ENCODE data around the gene SORCS3. TPM values are rescaled to one million over a fixed set of nuclear protein-coding genes. Genes with fewer than 3 reads are reported as not detected.

Gene SORCS3
- total RNA-seq (under 1 TPM in 1 of 2 donors, not detected in 1; 0.93 TPM), polyA plus RNA-seq (not detected)

DNA sequence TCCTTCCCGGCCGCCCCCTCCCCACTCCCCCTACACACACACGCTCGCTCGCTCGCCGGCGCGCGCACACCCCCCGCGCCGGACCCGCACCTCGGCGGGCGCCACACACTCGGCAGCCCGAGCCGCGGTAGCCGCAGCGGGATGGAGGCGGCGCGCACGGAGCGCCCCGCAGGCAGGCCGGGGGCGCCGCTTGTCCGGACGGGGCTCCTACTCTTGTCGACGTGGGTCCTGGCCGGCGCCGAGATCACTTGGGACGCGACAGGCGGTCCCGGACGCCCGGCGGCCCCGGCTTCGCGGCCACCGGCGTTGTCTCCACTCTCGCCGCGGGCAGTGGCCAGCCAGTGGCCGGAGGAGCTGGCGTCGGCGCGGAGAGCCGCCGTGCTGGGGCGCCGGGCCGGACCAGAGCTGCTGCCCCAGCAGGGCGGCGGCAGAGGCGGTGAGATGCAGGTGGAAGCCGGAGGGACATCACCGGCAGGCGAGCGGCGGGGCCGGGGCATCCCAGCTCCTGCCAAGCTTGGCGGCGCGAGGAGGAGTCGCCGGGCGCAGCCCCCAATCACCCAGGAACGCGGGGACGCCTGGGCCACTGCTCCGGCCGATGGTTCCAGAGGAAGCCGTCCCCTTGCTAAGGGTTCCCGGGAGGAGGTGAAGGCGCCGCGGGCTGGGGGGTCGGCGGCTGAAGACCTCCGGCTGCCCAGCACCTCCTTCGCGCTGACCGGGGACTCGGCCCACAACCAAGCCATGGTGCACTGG, at the start of gene SORCS3:
TSS of gene SORCS3 (plus strand) at position 104 of the 750 bp plus-strand sequence.
- TF ChIP-seq RAD21 (IDR thresholded peaks at IDR 0.05) = no peak
- TF ChIP-seq, protein P1, sequence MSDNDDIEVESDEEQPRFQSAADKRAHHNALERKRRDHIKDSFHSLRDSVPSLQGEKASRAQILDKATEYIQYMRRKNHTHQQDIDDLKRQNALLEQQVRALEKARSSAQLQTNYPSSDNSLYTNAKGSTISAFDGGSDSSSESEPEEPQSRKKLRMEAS (IDR thresholded peaks at IDR 0.05) = no peak
- no peak for TF ChIP-seq FOXA2 (IDR thresholded peaks at IDR 0.05)
- H3K36me3 ChIP-seq (ENCODE audit: control insufficient read depth in 4 of 4, insufficient read depth in 3 of 4, low read depth in 1 of 4, low read length in 3 of 4) = no peaks in the 10 kb centered on the region
- WGBS = 3% methylated on average over 96 of the region's 96 CpGs
- no peak for DNase-seq (ENCODE audit: low spot score)
- H3K27ac ChIP-seq (ENCODE audit: low read depth in 1 of 2, low read length in 2 of 2) = no peak within 1 kb of the TSS
- no peak within 1 kb of the TSS for H3K9ac ChIP-seq (ENCODE audit: low read depth in 1 of 2, low read length in 2 of 2)
- peaks cover 2 to 27% (median 13%) of the 10 kb centered on the region in 4 donors for H3K27me3 ChIP-seq (ENCODE audit: control insufficient read depth in 4 of 4, insufficient read depth in 4 of 4, low read length in 3 of 4)
- peaks cover 8 to 32% (median 12%) of the 10 kb centered on the region in 4 donors for H3K4me1 ChIP-seq (ENCODE audit: control insufficient read depth in 4 of 4, insufficient read depth in 4 of 4, low read length in 3 of 4)
- no peaks in the 10 kb centered on the region for H3K9me3 ChIP-seq (ENCODE audit: control insufficient read depth in 4 of 4, low read length in 3 of 4)
- H3K4me3 ChIP-seq (ENCODE audit: low read depth in 1 of 3, low read length in 3 of 3) = peak within 1 kb of the TSS in 1 of 3 donors; percentile 33

DNA sequence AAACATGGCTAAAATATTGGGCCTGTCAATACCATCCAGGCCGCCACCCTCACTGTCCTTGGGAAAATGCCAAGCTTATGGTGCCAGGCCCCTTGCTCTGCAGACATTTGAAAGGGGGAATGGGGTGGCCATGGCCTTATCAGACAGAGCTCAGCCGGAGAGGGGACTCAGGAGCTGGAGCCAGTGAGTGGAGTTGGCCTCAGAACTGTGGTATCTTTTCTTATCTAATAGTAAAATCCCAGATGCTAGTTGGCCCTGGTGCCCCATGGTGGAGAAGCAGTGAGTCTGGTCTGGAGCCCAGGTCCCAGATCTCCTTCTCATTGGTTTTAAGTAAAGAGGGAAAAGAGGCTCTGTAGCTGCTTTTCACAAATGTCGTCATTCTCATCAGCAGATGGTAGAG, 49.6 kb upstream of the SORCS3 start:
- 86% methylated on average over 3 of the region's 3 CpGs for WGBS

DNA sequence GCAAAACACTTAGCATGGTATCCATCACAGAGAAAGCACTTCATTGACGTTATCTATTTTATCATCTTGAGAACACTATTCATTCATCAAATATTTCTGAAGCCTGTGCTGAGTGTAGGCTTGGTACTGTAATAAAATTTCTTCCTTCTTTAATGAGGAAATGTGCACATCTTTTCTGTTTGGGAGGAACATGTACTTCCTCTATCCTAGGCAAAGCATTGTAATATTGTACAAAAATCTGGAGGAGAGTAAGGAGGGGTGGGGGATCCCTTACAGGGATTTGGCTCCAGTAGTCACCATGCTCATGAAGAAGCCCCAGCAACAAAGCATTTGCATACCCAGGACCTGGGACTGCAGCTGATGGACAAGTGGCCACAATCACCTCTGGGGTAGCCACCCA, 39.9 kb upstream of the SORCS3 start:
- TF ChIP-seq, protein P1 (IDR thresholded peaks at IDR 0.05) = no peak
- 51% methylated on average over 1 of the region's 1 CpG for WGBS
- H3K4me1 ChIP-seq (ENCODE audit: control insufficient read depth in 4 of 4, insufficient read depth in 4 of 4, low read length in 3 of 4) = no peaks in the 10 kb centered on the region

More for the DNA sequence above, 49.6 kb upstream of the SORCS3 start:
- H3K27me3 ChIP-seq (ENCODE audit: control insufficient read depth in 4 of 4, insufficient read depth in 4 of 4, low read length in 3 of 4) = no peaks in the 10 kb centered on the region
- H3K27ac ChIP-seq (ENCODE audit: low read depth in 1 of 2, low read length in 2 of 2) = no peak overlapping the region
- H3K9ac ChIP-seq (ENCODE audit: low read depth in 1 of 2, low read length in 2 of 2) = no peak overlapping the region
- DNase-seq (ENCODE audit: low spot score) = no peak
- H3K36me3 ChIP-seq (ENCODE audit: control insufficient read depth in 4 of 4, insufficient read depth in 3 of 4, low read depth in 1 of 4, low read length in 3 of 4) = no peaks in the 10 kb centered on the region
- TF ChIP-seq, protein P2, sequence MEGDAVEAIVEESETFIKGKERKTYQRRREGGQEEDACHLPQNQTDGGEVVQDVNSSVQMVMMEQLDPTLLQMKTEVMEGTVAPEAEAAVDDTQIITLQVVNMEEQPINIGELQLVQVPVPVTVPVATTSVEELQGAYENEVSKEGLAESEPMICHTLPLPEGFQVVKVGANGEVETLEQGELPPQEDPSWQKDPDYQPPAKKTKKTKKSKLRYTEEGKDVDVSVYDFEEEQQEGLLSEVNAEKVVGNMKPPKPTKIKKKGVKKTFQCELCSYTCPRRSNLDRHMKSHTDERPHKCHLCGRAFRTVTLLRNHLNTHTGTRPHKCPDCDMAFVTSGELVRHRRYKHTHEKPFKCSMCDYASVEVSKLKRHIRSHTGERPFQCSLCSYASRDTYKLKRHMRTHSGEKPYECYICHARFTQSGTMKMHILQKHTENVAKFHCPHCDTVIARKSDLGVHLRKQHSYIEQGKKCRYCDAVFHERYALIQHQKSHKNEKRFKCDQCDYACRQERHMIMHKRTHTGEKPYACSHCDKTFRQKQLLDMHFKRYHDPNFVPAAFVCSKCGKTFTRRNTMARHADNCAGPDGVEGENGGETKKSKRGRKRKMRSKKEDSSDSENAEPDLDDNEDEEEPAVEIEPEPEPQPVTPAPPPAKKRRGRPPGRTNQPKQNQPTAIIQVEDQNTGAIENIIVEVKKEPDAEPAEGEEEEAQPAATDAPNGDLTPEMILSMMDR (IDR thresholded peaks at IDR 0.05; ENCODE audit: low read depth, low read length, missing input control) = no peak
- TF ChIP-seq, protein P3, sequence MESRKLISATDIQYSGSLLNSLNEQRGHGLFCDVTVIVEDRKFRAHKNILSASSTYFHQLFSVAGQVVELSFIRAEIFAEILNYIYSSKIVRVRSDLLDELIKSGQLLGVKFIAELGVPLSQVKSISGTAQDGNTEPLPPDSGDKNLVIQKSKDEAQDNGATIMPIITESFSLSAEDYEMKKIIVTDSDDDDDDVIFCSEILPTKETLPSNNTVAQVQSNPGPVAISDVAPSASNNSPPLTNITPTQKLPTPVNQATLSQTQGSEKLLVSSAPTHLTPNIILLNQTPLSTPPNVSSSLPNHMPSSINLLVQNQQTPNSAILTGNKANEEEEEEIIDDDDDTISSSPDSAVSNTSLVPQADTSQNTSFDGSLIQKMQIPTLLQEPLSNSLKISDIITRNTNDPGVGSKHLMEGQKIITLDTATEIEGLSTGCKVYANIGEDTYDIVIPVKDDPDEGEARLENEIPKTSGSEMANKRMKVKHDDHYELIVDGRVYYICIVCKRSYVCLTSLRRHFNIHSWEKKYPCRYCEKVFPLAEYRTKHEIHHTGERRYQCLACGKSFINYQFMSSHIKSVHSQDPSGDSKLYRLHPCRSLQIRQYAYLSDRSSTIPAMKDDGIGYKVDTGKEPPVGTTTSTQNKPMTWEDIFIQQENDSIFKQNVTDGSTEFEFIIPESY (IDR thresholded peaks at IDR 0.05) = no peak
- no peak for TF ChIP-seq RAD21 (IDR thresholded peaks at IDR 0.05)
- TF ChIP-seq RXRA (IDR thresholded peaks at IDR 0.05) = no peak
- TF ChIP-seq YY1 (IDR thresholded peaks at IDR 0.05) = no peak
- TF ChIP-seq HNF4A (conservative IDR thresholded peaks at IDR 0.05) = no peak
- TF ChIP-seq FOXA1 (IDR thresholded peaks at IDR 0.05) = no peak
- H3K4me1 ChIP-seq (ENCODE audit: control insufficient read depth in 4 of 4, insufficient read depth in 4 of 4, low read length in 3 of 4) = no peaks in the 10 kb centered on the region
- H3K4me3 ChIP-seq (ENCODE audit: low read depth in 1 of 3, low read length in 3 of 3) = no peak overlapping the region
- no peaks in the 10 kb centered on the region for H3K9me3 ChIP-seq (ENCODE audit: control insufficient read depth in 4 of 4, low read length in 3 of 4)

More for the DNA sequence above, 39.9 kb upstream of the SORCS3 start:
- Histone ChIP-seq H3K27me3 (ENCODE audit: control insufficient read depth in 4 of 4, insufficient read depth in 4 of 4, low read length in 3 of 4) (no peaks in the 10 kb centered on the region), H3K9me3 (ENCODE audit: control insufficient read depth in 4 of 4, low read length in 3 of 4) (no peaks in the 10 kb centered on the region), H3K27ac (ENCODE audit: low read depth in 1 of 2, low read length in 2 of 2) (no peak overlapping the region), H3K4me3 (ENCODE audit: low read depth in 1 of 3, low read length in 3 of 3) (no peak overlapping the region), H3K36me3 (ENCODE audit: control insufficient read depth in 4 of 4, insufficient read depth in 3 of 4, low read depth in 1 of 4, low read length in 3 of 4) (no peaks in the 10 kb centered on the region), H3K9ac (ENCODE audit: low read depth in 1 of 2, low read length in 2 of 2) (no peak overlapping the region)
- no peak for DNase-seq (ENCODE audit: low spot score)
